HepG2 (cell line): Measurements from ENCODE around the gene HTD2. TPM values are rescaled to one million over a fixed set of nuclear protein-coding genes. Genes with fewer than 3 reads are reported as not detected.

Source experiments
- ATAC-seq: fragments of 200-7000 bp; cut with Tn5 transposase; 3 replicates; pipeline ENCODE4 v1.9.1; 2020; ENCODE audit warnings: mild to moderate bottlenecking, moderate library complexity
- BruUV-seq: library from RNA; stranded (reverse); fragments of 400-500 nt; replicated peaks from 2 replicates; lab custom pipeline; 2021; lab: Mats Ljungman, UMichigan
- CTCF ChIA-PET: fragments of 300-600 bp; formaldehyde crosslinking; extraction: SDS; loops from one replicate; lab custom pipeline; 2021; ENCODE audit warnings: low total read pairs, inconsistent platforms, low intra/inter-chr PET ratio; lab: Yijun Ruan, JAX
- POLR2A ChIA-PET: fragments of 350-600 bp; sonication (Branson Sonifier 250); formaldehyde crosslinking; loops from one replicate; lab custom pipeline; 2020; ENCODE audit warnings: antibody characterized with exemption, inconsistent platforms; lab: Yijun Ruan, JAX
- DNase-seq: peaks from one replicate; pipeline ENCODE4 v3.0.0-alpha.2; 2015; ENCODE audit warnings: low spot score
- FAIRE-seq: peaks from 3 replicates; lab custom pipeline; 2011; peaks lifted over from hg19 to GRCh38; lab: Jason Lieb, UNC
- H2AFZ ChIP-seq: one replicate; pipeline ENCODE4 v1.6.1; 2011; ENCODE audit warnings: low read length, inconsistent platforms
- H3K27ac ChIP-seq: fragments of 300-600 bp; 3 replicates; pipeline ENCODE4 v1.8.0; 2011; ENCODE audit warnings: mixed run types, mild to moderate bottlenecking, mixed read lengths, low read length, inconsistent platforms; ENCODE audit not compliant: insufficient read depth; ENCODE audit errors: extremely low read length
- H3K27me3 ChIP-seq, 2 experiments: fragments of 200-600 bp in 1 of 2; 2 replicates in 1 of 2; 3 replicates in 1 of 2; pipeline versions ENCODE4 v1.6.0 to v1.8.0; 2011; ENCODE audit warnings: low read length in 2 of 2, mild to moderate bottlenecking in 2 of 2, moderate library complexity in 2 of 2, inconsistent platforms in 1 of 2; ENCODE audit not compliant: insufficient read depth in 2 of 2, control insufficient read depth in 1 of 2
- H3K36me3 ChIP-seq, 2 experiments: fragments of 200-600 bp in 1 of 2; replicated peaks in 1 of 2; 2 replicates in 1 of 2; 3 replicates in 1 of 2; pipeline versions ENCODE4 v1.5.1 to v1.8.0; 2011; ENCODE audit warnings: low read length in 2 of 2, inconsistent platforms in 1 of 2; ENCODE audit not compliant: insufficient read depth in 2 of 2, control insufficient read depth in 1 of 2
- H3K4me1 ChIP-seq: 2 replicates; pipeline ENCODE4 v1.5.1; 2012; ENCODE audit warnings: low read length, inconsistent platforms; ENCODE audit not compliant: insufficient read depth
- H3K4me2 ChIP-seq: 2 replicates; pipeline ENCODE4 v1.6.0; 2011; ENCODE audit warnings: low read depth, low read length, inconsistent platforms
- H3K4me3 ChIP-seq, 3 experiments: fragments of 200-600 bp in 1 of 3; sonication (generic), shearing (Covaris generic) in 1 of 3; replicated peaks in 1 of 3; 2 replicates each; pipeline ENCODE4 v1.5.1; 2011 to 2016; ENCODE audit warnings: low read length in 3 of 3, inconsistent platforms in 2 of 3, low read depth in 2 of 3, mild to moderate bottlenecking in 2 of 3, control low read depth in 1 of 3, mixed read lengths in 1 of 3; ENCODE audit not compliant: insufficient read depth in 1 of 3
- H3K79me2 ChIP-seq: one replicate; pipeline ENCODE4 v1.6.1; 2011; ENCODE audit warnings: low read length, inconsistent platforms; ENCODE audit not compliant: insufficient read depth
- H3K9ac ChIP-seq: 2 replicates; pipeline ENCODE4 v1.6.0; 2011; ENCODE audit warnings: mild to moderate bottlenecking, low read depth, low read length, inconsistent platforms; ENCODE audit not compliant: insufficient read depth
- H3K9me3 ChIP-seq: 2 replicates; pipeline ENCODE4 v1.5.1; 2012; ENCODE audit warnings: mild to moderate bottlenecking, low read length
- H4K20me1 ChIP-seq: 2 replicates; pipeline ENCODE4 v1.6.0; 2011; ENCODE audit warnings: inconsistent platforms, mild to moderate bottlenecking, low read length, moderate library complexity; ENCODE audit not compliant: insufficient read depth
- ARID2 ChIP-seq: sonication (generic); formaldehyde crosslinking; IDR thresholded peaks from 2 replicates; pipeline ENCODE4 v1.8.1; 2022; ENCODE audit warnings: mild to moderate bottlenecking, missing genetic modification reagents, borderline replicate concordance
- GATAD2A ChIP-seq: IDR thresholded peaks from 2 replicates; pipeline ENCODE4 v1.6.1; 2016
- MATR3 ChIP-seq: sonication (generic); formaldehyde crosslinking; IDR thresholded peaks from 2 replicates; pipeline ENCODE4 v1.4.0; 2020; ENCODE audit warnings: missing genetic modification reagents
- NCOA2 ChIP-seq: sonication (generic); formaldehyde crosslinking; IDR thresholded peaks from 2 replicates; pipeline ENCODE4 v1.8.0; 2022; ENCODE audit warnings: inconsistent platforms
- NR2F6 ChIP-seq, 2 experiments: IDR thresholded peaks; 2 replicates each; pipeline ENCODE4 v1.6.1; 2016; ENCODE audit warnings: antibody characterized with exemption in 1 of 2, mild to moderate bottlenecking in 1 of 2
- PAF1 ChIP-seq: IDR thresholded peaks from 2 replicates; pipeline ENCODE4 v1.6.1; 2016; ENCODE audit warnings: missing genetic modification reagents, missing compliant biosample characterization
- TEAD2 ChIP-seq: sonication (generic); formaldehyde crosslinking; IDR thresholded peaks from 2 replicates; pipeline ENCODE4 v1.9.0; 2021; ENCODE audit warnings: missing genetic modification reagents
- ZNF354B ChIP-seq: sonication (generic); formaldehyde crosslinking; IDR thresholded peaks from 2 replicates; pipeline ENCODE4 v1.8.0; 2022; ENCODE audit warnings: mild to moderate bottlenecking, missing genetic modification reagents
- ZNF720 ChIP-seq: sonication (generic); formaldehyde crosslinking; IDR thresholded peaks from 2 replicates; pipeline ENCODE4 v1.4.0; 2020; ENCODE audit warnings: missing genetic modification reagents
- ZNF777 ChIP-seq: sonication (generic); formaldehyde crosslinking; IDR thresholded peaks from 2 replicates; pipeline ENCODE4 v1.4.0; 2020; ENCODE audit warnings: missing genetic modification reagents
- ZNF788 ChIP-seq: sonication (generic); formaldehyde crosslinking; IDR thresholded peaks from 2 replicates; pipeline ENCODE4 v1.5.0; 2020; ENCODE audit warnings: mild to moderate bottlenecking, missing genetic modification reagents, borderline replicate concordance
- WGBS: methylation state at CpG from one replicate; pipeline ENCODE4 v1.1.6; 2017; ENCODE audit warnings: low lambda C conversion rate; 5-methylcytosine and 5-hydroxymethylcytosine counted together
- in situ Hi-C: cut with HindIII; loops from 2 replicates; pipeline ENCODE4 v1.10.0; 2017; ENCODE audit warnings: low pct_unique_long_range_greater_than_20kb; ENCODE audit not compliant: extremely low pct_ligation_motif_present
- intact Hi-C: fragments of 100-400 bp; cut with micrococcal nuclease; formaldehyde crosslinking; loops from one replicate; pipeline ENCODE4 v1.10.0; 2022; ENCODE audit not compliant: unreplicated experiment
- polyA plus RNA-seq, 8 experiments: library from polyadenylated mRNA; depleted of rRNA in 3 of 8; stranded (reverse) in 7 of 8; unstranded in 1 of 8; fragments of >200 nt; fragmentation: Illumina TruSeq in 4 of 8; extraction: Trizol in 4 of 8; gene quantifications; 2 replicates each; pipeline versions ENCODE4 v1.2.1 to v1.2.3, GENCODE V29; 2011 to 2016; ENCODE audit warnings: low read depth in 4 of 8, missing spikeins in 1 of 8, mixed read lengths in 1 of 8; ENCODE audit not compliant: insufficient read depth in 1 of 8
- total RNA-seq, 5 experiments: library from RNA; depleted of rRNA; stranded (reverse); fragments of >200 nt; fragmentation: Illumina TruSeq; extraction: Trizol; gene quantifications; 2 replicates each; pipeline ENCODE4 v1.2.3, GENCODE V29; 2016; ENCODE audit warnings: low read depth in 1 of 5
- TF ChIP-seq, protein P1 (sequence below): sonication (generic); formaldehyde crosslinking; IDR thresholded peaks from 2 replicates; pipeline ENCODE4 v1.4.0; 2020; ENCODE audit warnings: missing genetic modification reagents
- TF ChIP-seq, protein P2 (sequence below): sonication (generic); formaldehyde crosslinking; IDR thresholded peaks from 2 replicates; pipeline ENCODE4 v1.9.0; 2021; ENCODE audit warnings: missing genetic modification reagents, borderline replicate concordance
- TF ChIP-seq, protein P3 (sequence below): sonication (generic); formaldehyde crosslinking; IDR thresholded peaks from 2 replicates; pipeline ENCODE4 v1.5.0; 2020; ENCODE audit warnings: mild to moderate bottlenecking, missing genetic modification reagents, borderline replicate concordance
- TF ChIP-seq, protein P4 (sequence below): sonication (generic); formaldehyde crosslinking; IDR thresholded peaks from 2 replicates; pipeline ENCODE4 v1.4.0; 2020; ENCODE audit warnings: mild to moderate bottlenecking, low read depth, missing genetic modification reagents

HTD2 gene
- total and polyA plus RNA-seq, 2 of the 13 experiments (the other 11 are each of a cell fraction or from before 2014, with no cell fraction given), result 8.6 to 13.7 TPM

DNA sequence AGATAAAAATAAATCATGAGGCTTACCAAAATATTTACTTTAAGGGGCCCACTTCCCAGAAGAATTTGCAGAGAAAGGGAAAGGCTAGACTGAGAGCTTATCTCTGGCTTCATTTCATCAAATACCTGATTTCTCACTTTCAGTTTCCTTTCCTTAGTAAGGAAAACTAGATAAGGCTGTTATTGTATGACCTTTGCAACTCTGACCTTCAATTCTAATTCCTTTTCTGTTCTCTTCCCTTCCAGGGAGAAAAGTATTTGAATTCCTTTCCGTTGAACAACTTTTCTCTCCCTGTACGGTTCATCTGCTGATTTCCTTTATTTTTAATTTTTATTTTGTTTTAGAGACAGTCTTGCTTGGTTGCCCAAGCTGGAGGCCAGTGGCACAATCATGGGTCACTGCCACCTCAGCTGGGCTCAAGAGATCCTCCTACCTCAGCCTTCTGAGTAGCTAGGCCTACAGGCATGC lies 19.2 kb downstream of the HTD2 start:
- H2AFZ ChIP-seq, result no peak overlapping the region
- H3K4me2 ChIP-seq, result peak overlapping the region; percentile 55
- ChIA-PET POLR2A (interaction anchor here (1.0 to 3.6 kb wide), 3 partner anchors 9 to 108 kb away, joined by 3 to 18 read pairs (median 10); partner anchors contain the start of genes HTD2 and RPP14), CTCF (no interaction called here)
- H3K79me2 ChIP-seq, result no peaks in the 10 kb centered on the region
- BruUV-seq, result no TSS peak
- H3K27ac ChIP-seq, result no peak overlapping the region
- peak overlapping the region; percentile 26; the same call in 1 of the 2 replicates for H3K9ac ChIP-seq
- 3% methylated on average over 2 of the region's 2 CpGs for WGBS
- H3K4me3 ChIP-seq, result peak overlapping the region in 1 of 3 experiments; percentile 26; a peak in 2 of 6 replicates
- H3K9me3 ChIP-seq, result no peaks in the 10 kb centered on the region
- DNase-seq (peak; percentile 60), FAIRE-seq (no peak), ATAC-seq (peak; percentile 23)
- no peaks in the 10 kb centered on the region for H3K36me3 ChIP-seq
- H3K4me1 ChIP-seq, result peaks cover 57% of the 10 kb centered on the region
- in situ Hi-C loops, result loop anchor here (10.0 kb wide), 1 partner anchor 209 kb away; the partner anchor contains the start of gene ACOX2
- intact Hi-C loops, result no loop called here
- H4K20me1 ChIP-seq, result no peaks in the 10 kb centered on the region
- no peaks in the 10 kb centered on the region for H3K27me3 ChIP-seq
- TF ChIP-seq, protein P1, sequence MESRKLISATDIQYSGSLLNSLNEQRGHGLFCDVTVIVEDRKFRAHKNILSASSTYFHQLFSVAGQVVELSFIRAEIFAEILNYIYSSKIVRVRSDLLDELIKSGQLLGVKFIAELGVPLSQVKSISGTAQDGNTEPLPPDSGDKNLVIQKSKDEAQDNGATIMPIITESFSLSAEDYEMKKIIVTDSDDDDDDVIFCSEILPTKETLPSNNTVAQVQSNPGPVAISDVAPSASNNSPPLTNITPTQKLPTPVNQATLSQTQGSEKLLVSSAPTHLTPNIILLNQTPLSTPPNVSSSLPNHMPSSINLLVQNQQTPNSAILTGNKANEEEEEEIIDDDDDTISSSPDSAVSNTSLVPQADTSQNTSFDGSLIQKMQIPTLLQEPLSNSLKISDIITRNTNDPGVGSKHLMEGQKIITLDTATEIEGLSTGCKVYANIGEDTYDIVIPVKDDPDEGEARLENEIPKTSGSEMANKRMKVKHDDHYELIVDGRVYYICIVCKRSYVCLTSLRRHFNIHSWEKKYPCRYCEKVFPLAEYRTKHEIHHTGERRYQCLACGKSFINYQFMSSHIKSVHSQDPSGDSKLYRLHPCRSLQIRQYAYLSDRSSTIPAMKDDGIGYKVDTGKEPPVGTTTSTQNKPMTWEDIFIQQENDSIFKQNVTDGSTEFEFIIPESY (CRISPR knock-in tag), result no peak
- TF ChIP-seq ZNF788 (CRISPR knock-in tag) (no peak), NCOA2 (CRISPR knock-in tag) (peak; percentile 39; the same call in 1 of the 2 replicates), ARID2 (CRISPR knock-in tag) (no peak), NR2F6 (IDR thresholded peaks at IDR 0.05) (peak; percentile 13; the same call in 1 of the 2 replicates), NR2F6 (CRISPR knock-in tag; IDR thresholded peaks at IDR 0.05) (peak; percentile 29; the same call in 1 of the 2 replicates), ZNF777 (CRISPR knock-in tag) (no peak), PAF1 (no peak), ZNF720 (no peak), MATR3 (no peak), ZNF354B (CRISPR knock-in tag) (no peak), TEAD2 (CRISPR knock-in tag) (no peak), GATAD2A (peak; percentile 42; the same call in 1 of the 2 replicates)
- TF ChIP-seq, protein P2, sequence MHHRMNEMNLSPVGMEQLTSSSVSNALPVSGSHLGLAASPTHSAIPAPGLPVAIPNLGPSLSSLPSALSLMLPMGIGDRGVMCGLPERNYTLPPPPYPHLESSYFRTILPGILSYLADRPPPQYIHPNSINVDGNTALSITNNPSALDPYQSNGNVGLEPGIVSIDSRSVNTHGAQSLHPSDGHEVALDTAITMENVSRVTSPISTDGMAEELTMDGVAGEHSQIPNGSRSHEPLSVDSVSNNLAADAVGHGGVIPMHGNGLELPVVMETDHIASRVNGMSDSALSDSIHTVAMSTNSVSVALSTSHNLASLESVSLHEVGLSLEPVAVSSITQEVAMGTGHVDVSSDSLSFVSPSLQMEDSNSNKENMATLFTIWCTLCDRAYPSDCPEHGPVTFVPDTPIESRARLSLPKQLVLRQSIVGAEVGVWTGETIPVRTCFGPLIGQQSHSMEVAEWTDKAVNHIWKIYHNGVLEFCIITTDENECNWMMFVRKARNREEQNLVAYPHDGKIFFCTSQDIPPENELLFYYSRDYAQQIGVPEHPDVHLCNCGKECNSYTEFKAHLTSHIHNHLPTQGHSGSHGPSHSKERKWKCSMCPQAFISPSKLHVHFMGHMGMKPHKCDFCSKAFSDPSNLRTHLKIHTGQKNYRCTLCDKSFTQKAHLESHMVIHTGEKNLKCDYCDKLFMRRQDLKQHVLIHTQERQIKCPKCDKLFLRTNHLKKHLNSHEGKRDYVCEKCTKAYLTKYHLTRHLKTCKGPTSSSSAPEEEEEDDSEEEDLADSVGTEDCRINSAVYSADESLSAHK, result no peak
- TF ChIP-seq, protein P3, sequence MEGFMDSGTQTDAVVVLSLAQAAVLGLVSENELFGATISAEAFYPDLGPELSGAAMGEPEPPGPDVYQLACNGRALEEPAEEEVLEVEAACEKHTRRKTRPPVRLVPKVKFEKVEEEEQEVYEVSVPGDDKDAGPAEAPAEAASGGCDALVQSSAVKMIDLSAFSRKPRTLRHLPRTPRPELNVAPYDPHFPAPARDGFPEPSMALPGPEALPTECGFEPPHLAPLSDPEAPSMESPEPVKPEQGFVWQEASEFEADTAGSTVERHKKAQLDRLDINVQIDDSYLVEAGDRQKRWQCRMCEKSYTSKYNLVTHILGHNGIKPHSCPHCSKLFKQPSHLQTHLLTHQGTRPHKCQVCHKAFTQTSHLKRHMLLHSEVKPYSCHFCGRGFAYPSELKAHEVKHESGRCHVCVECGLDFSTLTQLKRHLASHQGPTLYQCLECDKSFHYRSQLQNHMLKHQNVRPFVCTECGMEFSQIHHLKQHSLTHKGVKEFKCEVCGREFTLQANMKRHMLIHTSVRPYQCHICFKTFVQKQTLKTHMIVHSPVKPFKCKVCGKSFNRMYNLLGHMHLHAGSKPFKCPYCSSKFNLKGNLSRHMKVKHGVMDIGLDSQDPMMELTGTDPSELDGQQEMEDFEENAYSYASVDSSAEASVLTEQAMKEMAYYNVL (CRISPR knock-in tag), result no peak
- TF ChIP-seq, protein P4, sequence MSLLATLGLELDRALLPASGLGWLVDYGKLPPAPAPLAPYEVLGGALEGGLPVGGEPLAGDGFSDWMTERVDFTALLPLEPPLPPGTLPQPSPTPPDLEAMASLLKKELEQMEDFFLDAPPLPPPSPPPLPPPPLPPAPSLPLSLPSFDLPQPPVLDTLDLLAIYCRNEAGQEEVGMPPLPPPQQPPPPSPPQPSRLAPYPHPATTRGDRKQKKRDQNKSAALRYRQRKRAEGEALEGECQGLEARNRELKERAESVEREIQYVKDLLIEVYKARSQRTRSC (CRISPR knock-in tag), result no peak
